ENCODE data around the gene CRYL1.

CRYL1 gene

DNA sequence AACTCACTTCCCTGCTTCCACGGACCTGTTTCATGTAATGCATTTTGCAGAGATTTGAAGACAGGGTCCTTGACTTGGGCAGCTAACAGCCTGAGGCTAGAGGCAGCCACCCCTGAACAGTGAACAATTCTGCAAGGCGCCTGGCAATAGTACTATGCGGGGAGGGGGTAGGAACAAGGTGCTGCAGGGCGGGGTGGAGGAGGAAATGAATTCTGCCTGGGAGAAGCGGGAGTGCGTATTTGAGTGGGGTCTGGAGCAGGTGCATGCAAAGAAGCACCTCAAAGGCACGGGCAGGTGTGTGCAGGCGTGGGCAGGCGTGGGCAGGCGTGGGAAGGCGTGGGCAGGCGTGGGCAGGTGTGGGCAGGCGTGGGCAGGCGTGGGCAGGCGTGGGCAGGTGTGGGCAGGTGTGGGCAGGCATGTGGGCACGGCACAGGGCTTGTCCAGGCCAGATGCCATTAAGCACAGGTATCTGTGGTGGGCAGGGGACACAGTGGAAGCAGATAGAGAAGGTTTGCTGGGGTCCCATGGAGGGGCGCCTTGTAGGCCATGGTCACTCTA is 163.1 kb downstream of the CRYL1 start:
- no peak for FAIRE-seq

DNA sequence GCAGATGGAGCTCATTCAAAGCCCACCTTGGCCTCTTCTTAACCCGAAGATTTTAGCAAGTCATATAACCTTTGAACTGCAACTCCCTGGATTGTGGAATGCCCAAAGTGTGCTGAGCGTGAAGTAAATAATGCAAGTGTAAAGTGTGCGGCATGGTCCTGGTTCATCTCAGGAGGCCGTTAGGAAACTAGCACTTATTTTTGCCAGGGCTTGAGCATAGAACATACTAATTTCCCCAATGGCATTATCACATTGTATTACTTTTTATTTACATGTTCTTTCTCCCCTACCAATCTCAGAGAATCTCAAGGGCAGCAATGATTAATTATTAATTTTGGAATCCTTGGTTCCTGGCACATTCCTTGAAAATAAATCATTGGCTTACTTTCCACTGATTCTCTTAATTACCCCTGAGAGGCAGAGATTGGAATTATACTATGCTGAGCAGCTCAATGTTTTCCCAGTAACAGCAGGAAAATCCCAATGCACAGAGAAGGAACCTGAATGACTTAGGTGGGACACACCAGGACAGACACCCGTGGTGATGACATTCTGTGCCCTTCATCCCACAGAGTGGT is 164.7 kb downstream of the CRYL1 start:
- no peak for FAIRE-seq

DNA sequence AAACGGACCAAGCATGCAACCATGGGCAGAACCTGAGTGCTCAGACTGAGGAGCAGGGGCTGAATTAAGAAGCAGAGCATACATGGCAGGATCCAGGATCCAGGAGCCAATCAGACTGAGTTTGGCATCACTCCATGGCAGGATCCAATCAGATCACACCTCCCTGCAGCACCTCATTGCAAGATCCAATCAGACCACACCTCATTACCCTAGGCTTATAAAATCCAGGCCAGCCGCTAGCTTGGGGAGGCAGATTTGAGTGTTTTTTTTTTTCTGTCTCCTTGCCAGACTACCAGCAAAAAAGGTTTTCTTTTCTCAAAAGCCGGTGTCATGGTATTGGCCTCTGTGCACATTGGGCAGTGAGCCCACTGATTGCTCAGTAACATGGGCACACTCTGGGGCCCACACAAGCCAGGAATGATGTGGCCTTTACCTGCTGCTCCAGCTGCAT is 165.6 kb downstream of the CRYL1 start:
- FAIRE-seq, result no peak

DNA sequence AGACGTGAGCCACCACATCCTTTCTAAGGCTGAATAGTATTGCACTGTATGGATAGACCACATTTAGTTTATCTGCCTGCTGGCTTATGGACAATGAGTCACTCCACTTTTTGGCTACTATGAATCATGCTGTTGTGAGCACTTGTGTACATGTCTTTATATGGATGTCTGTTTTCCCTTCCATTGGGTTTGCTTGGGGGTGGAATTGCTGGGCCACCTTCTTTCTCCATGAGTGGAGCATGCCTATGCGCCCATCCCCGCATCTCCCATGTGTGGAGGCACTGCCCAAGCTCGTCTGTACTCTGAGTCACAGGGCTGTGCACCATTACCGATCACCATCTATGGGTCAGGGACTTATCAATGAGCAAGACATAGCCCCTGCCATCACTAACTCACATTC is 166.3 kb downstream of the CRYL1 start:
- no peak for FAIRE-seq

DNA sequence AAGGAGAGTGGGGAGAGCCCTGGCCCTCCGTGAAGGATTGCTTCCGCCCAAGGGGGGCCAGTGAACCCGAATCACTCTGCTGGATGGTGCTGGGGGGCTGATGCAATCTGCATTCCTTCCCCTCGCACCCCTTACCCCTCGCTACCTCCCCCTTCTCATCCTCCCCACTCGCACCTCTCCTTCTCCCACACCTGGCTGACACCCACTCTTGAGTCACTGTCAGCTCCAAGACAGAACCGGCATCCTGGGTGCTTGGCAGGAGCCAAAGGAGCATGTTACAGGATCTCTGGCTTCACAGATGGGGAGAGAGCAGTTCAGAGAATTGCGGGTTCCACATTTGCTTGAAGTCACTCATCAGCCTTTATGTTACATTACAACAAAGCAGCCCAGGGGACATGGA is 167.6 kb downstream of the CRYL1 start:
- no peak for FAIRE-seq

DNA sequence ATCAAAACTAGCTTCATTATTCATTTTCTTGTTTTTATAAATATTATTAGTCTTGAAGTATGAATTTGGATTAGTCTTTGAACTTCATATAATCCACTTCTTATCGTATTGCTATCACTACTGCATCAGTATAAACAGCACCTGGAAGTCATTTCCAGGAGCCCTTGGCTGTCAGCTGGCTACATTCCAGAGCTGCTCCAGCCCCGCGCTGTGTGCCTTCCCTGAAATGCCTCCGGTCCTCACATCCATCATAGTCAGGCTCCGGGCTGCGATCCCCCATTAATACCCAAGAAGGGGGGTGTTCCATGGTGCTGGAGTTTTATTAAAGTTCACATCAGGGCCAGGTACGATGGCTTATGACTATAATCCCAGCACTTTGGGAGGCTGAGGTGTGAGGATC is 169.2 kb downstream of the CRYL1 start:
- FAIRE-seq, result no peak

DNA sequence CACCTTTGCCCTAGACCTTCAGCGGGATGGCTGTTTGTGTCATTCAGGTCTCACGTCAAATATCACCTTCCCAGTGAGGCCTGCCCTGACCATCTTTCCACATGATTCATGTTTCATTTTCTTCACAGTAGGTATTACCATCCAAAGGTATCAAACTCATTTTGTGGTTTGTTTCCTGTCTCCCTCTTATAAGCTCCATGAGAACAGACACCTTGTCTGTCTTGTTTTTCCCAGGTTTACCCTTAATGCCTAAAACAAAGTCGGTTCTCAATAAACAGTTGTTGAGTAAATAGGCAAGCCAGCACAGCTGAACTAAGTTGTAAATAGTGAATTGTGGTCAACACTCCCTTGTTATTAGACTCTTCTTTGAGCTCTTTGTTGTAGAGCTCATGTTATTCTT is 170.9 kb downstream of the CRYL1 start:
- FAIRE-seq, result no peak

DNA sequence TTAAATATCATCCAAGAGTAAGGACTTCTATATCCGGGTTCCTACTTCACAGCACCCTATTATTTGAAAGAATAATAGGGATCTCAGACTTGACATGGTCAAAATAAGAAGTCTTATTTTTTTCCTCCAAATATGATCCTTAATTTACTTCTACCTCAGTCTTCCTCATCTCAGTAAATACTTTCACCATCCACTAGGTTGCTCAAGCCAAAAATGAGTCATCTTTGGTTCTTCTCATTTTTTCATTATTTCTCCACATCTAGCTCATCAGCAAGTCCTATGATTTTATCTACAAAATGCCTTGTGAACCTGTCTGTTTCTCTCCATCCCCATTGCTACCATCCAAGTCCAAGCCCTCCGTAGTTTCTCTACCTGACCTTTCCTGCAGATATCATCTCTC is 171.7 kb downstream of the CRYL1 start:
- no peak for FAIRE-seq

All from A204.1 (cell line).